DND-41 (cell line): ENCODE results near the gene CFAP157.

Experiments
- ATAC-seq: fragments of 200-7000 bp; cut with Tn5 transposase; 3 replicates; pipeline ENCODE4 v1.9.1; 2021; ENCODE audit warnings: low read depth; ENCODE audit not compliant: insufficient read depth
- DNase-seq: peaks from one replicate; pipeline ENCODE4 v3.0.0-alpha.2; 2020
- H2AFZ ChIP-seq: 2 replicates; pipeline ENCODE4 v1.6.0; 2012; ENCODE audit warnings: low read depth, low read length
- H3K27ac ChIP-seq: 2 replicates; pipeline ENCODE4 v1.5.1; 2012; ENCODE audit warnings: low read length, inconsistent platforms
- H3K27me3 ChIP-seq: fragments of 200-600 bp; sonication (generic); 2 replicates; pipeline ENCODE4 v1.6.0; 2012; ENCODE audit warnings: low read length, mild to moderate bottlenecking, inconsistent platforms; ENCODE audit not compliant: insufficient read depth, poor library complexity
- H3K36me3 ChIP-seq: 2 replicates; pipeline ENCODE4 v1.5.1; 2012; ENCODE audit warnings: low read length, inconsistent platforms; ENCODE audit not compliant: insufficient read depth
- H3K4me1 ChIP-seq: 2 replicates; pipeline ENCODE4 v1.5.1; 2012; ENCODE audit warnings: mild to moderate bottlenecking, low read length; ENCODE audit not compliant: insufficient read depth
- H3K4me2 ChIP-seq: 2 replicates; pipeline ENCODE4 v1.6.0; 2012; ENCODE audit warnings: mild to moderate bottlenecking, moderate library complexity, low read length, inconsistent platforms; ENCODE audit not compliant: insufficient read depth
- H3K4me3 ChIP-seq, 2 experiments: fragments of 200-600 bp in 1 of 2; shearing (Covaris generic) in 1 of 2; 2 replicates each; pipeline ENCODE4 v1.5.1; 2012 to 2016; ENCODE audit warnings: inconsistent platforms in 2 of 2, low read length in 2 of 2, mild to moderate bottlenecking in 2 of 2, low read depth in 1 of 2, moderate library complexity in 1 of 2
- H3K79me2 ChIP-seq: 2 replicates; pipeline ENCODE4 v1.6.0; 2012; ENCODE audit warnings: low read length, inconsistent platforms; ENCODE audit not compliant: insufficient read depth
- H3K9ac ChIP-seq: 2 replicates; pipeline ENCODE4 v1.6.0; 2012; ENCODE audit warnings: low read depth, mild to moderate bottlenecking, inconsistent platforms, low read length, moderate library complexity
- H3K9me3 ChIP-seq: 2 replicates; pipeline ENCODE4 v1.5.1; 2012; ENCODE audit warnings: low read length, moderate library complexity, mild to moderate bottlenecking, inconsistent platforms; ENCODE audit not compliant: insufficient read depth, severe bottlenecking
- H4K20me1 ChIP-seq: 2 replicates; pipeline ENCODE4 v1.6.0; 2012; ENCODE audit warnings: low read length; ENCODE audit not compliant: insufficient read depth
- CTCF ChIP-seq: IDR thresholded peaks from 2 replicates; pipeline ENCODE4 v1.5.1; 2012; ENCODE audit warnings: borderline replicate concordance, low read length, moderate library complexity, mild to moderate bottlenecking; ENCODE audit not compliant: poor library complexity, severe bottlenecking; ENCODE audit errors: extremely low read depth
- EZH2 ChIP-seq: IDR thresholded peaks from 3 replicates; pipeline ENCODE4 v1.6.1; 2012; ENCODE audit warnings: borderline replicate concordance, low read depth, mild to moderate bottlenecking, moderate library complexity, low read length, inconsistent platforms; ENCODE audit not compliant: severe bottlenecking

CFAP157 gene

GRCh38 chr9:127721391-127721821 is 14.6 kb downstream of the CFAP157 start:
- no peak for ATAC-seq

GRCh38 chr9:127722055-127722745 is 15.4 kb downstream of the CFAP157 start:
- Histone ChIP-seq H3K9ac (no peak overlapping the region), H4K20me1 (no peaks in the 10 kb centered on the region), H3K36me3 (no peaks in the 10 kb centered on the region), H2AFZ (no peak overlapping the region), H3K79me2 (no peaks in the 10 kb centered on the region), H3K4me2 (no peak overlapping the region), H3K4me3 (no peak overlapping the region), H3K27ac (no peak overlapping the region), H3K4me1 (peaks cover 22% of the 10 kb centered on the region), H3K27me3 (no peaks in the 10 kb centered on the region), H3K9me3 (no peaks in the 10 kb centered on the region)
- no peak for TF ChIP-seq CTCF
- TF ChIP-seq EZH2: no peak
- DNase-seq (no peak), ATAC-seq (no peak)

More at GRCh38 chr9:127721391-127721821, 14.6 kb downstream of the CFAP157 start:
- Histone ChIP-seq H3K27me3 (no peaks in the 10 kb centered on the region), H3K9me3 (no peaks in the 10 kb centered on the region), H3K4me1 (peaks cover 24% of the 10 kb centered on the region), H4K20me1 (no peaks in the 10 kb centered on the region), H3K27ac (no peak overlapping the region), H3K4me3 (no peak overlapping the region), H3K36me3 (no peaks in the 10 kb centered on the region), H2AFZ (no peak overlapping the region), H3K79me2 (no peaks in the 10 kb centered on the region), H3K9ac (no peak overlapping the region), H3K4me2 (no peak overlapping the region)
- TF ChIP-seq EZH2: no peak
- TF ChIP-seq CTCF: no peak
- no peak for DNase-seq

- no peaks in the 10 kb centered on the region for H3K79me2 ChIP-seq
- H3K36me3 ChIP-seq: no peaks in the 10 kb centered on the region
- TF ChIP-seq CTCF (no peak), EZH2 (no peak)
- DNase-seq (no peak), ATAC-seq (no peak)
- no peak overlapping the region for H3K4me3 ChIP-seq
- no peak overlapping the region for H3K9ac ChIP-seq
- H3K9me3 ChIP-seq: no peaks in the 10 kb centered on the region
- no peak overlapping the region for H3K4me2 ChIP-seq
- H3K27me3 ChIP-seq: no peaks in the 10 kb centered on the region
- H2AFZ ChIP-seq: no peak overlapping the region
- H3K4me1 ChIP-seq: peaks cover 22% of the 10 kb centered on the region
- H3K27ac ChIP-seq: no peak overlapping the region
- no peaks in the 10 kb centered on the region for H4K20me1 ChIP-seq
Observed at GRCh38 chr9:127723013-127723412, 16.2 kb downstream of the CFAP157 start.

GRCh38 chr9:127723444-127723843 is 16.7 kb downstream of the CFAP157 start:
- Histone ChIP-seq H3K9me3 (no peaks in the 10 kb centered on the region), H2AFZ (no peak overlapping the region), H3K4me3 (no peak overlapping the region), H3K4me1 (peaks cover 21% of the 10 kb centered on the region), H4K20me1 (no peaks in the 10 kb centered on the region), H3K4me2 (no peak overlapping the region), H3K36me3 (no peaks in the 10 kb centered on the region), H3K79me2 (no peaks in the 10 kb centered on the region), H3K27ac (no peak overlapping the region), H3K9ac (no peak overlapping the region), H3K27me3 (no peaks in the 10 kb centered on the region)
- no peak for ATAC-seq
- DNase-seq: no peak
- TF ChIP-seq EZH2 (no peak), CTCF (no peak)
